CD4-positive, alpha-beta T cell treated with Interleukin-1 beta for 1 hour (primary cell): Measurements from ENCODE around the gene TPR.
"Not testable (repeated sequence)": the region's sequence is repeated elsewhere in the genome, so short reads cannot be mapped to it uniquely, and the experiment has no call there.

Experiments
- DNase-seq, 2 donors: peaks; one replicate each; pipeline ENCODE4 v3.0.0-alpha.2; 2020 to 2022

Gene TPR

GRCh38 chr1:186375152-186375928, at the start of gene TPR, which contains the start of gene ODR4:
TPR (minus strand) TSS chr1:186375253; CDS start chr1:186375028, 225 bp downstream.
ODR4 (plus strand) TSS chr1:186375838; CDS start chr1:186379786, 3,948 bp downstream.
- DNase-seq: peak; percentile 97

- no peak for DNase-seq
Observed at GRCh38 chr1:186424539-186424938, 49.5 kb upstream of the TPR start.

GRCh38 chr1:186421446-186421845, 46.4 kb upstream of the TPR start:
- no peak for DNase-seq

GRCh38 chr1:186420923-186421322, 45.9 kb upstream of the TPR start:
- no peak for DNase-seq

- DNase-seq: no peak
Observed at GRCh38 chr1:186420311-186420710, 45.3 kb upstream of the TPR start.

- DNase-seq: no peak
Observed at GRCh38 chr1:186418503-186418902, 43.5 kb upstream of the TPR start.

GRCh38 chr1:186413319-186413718, 38.3 kb upstream of the TPR start:
- DNase-seq: no peak

GRCh38 chr1:186409091-186409490, 34.0 kb upstream of the TPR start:
- DNase-seq: no peak

GRCh38 chr1:186404454-186405051, 29.5 kb upstream of the TPR start:
- DNase-seq: peak in 1 of 2 donors; percentile 59

- DNase-seq: no peak
Observed at GRCh38 chr1:186403632-186404031, 28.6 kb upstream of the TPR start.

- not testable (repeated sequence) for DNase-seq
Observed at GRCh38 chr1:186401446-186401845, 26.4 kb upstream of the TPR start.

- not testable (repeated sequence) for DNase-seq
Observed at GRCh38 chr1:186392711-186393110, 17.7 kb upstream of the TPR start.

- no peak for DNase-seq
Observed at GRCh38 chr1:186391841-186392240, 16.8 kb upstream of the TPR start.

GRCh38 chr1:186390925-186391324, 15.9 kb upstream of the TPR start:
- no peak for DNase-seq

- DNase-seq: no peak
Observed at GRCh38 chr1:186386725-186387383, 11.8 kb upstream of the TPR start.

- DNase-seq: no peak
Observed at GRCh38 chr1:186375929-186376319, 871 bp upstream of the TPR start.

GRCh38 chr1:186374303-186375151, 526 bp downstream of the TPR start:
- peak; percentile 37 to 51 for DNase-seq

GRCh38 chr1:186347837-186348691, 27.0 kb downstream of the TPR start:
- DNase-seq: not testable (repeated sequence)

- DNase-seq: no peak
Observed at GRCh38 chr1:186340772-186341171, 34.3 kb downstream of the TPR start.

GRCh38 chr1:186337554-186337953, 37.5 kb downstream of the TPR start:
- DNase-seq: no peak

GRCh38 chr1:186330758-186331157, 44.3 kb downstream of the TPR start:
- no peak for DNase-seq

GRCh38 chr1:186327331-186327730, 47.7 kb downstream of the TPR start:
- no peak for DNase-seq
